HFFc6 (cell line): ENCODE results near the gene PSMG3. TPM values are rescaled to one million over a fixed set of nuclear protein-coding genes. Genes with fewer than 3 reads are reported as not detected.
A peak's percentile ranks its signal among the peaks of the same experiment; 100 is the strongest.

Experiments
- DNase-seq: peaks from one replicate; pipeline ENCODE4 v3.0.0-alpha.2; 2018
- H3K27ac Mint-ChIP-seq: 2 replicates; pipeline ENCODE4 v1.8.0; 2020; ENCODE audit warnings: mild to moderate bottlenecking, mixed read lengths
- H3K27me3 Mint-ChIP-seq: 2 replicates; pipeline ENCODE4 v1.8.0; 2021; ENCODE audit warnings: mild to moderate bottlenecking, moderate library complexity, mixed read lengths; ENCODE audit not compliant: insufficient read depth
- H3K36me3 Mint-ChIP-seq: 2 replicates; pipeline ENCODE4 v1.8.0; 2021; ENCODE audit warnings: low read depth, mixed read lengths
- H3K4me1 Mint-ChIP-seq: 2 replicates; pipeline ENCODE4 v1.8.0; 2020; ENCODE audit warnings: low read depth, mixed read lengths
- H3K4me3 Mint-ChIP-seq: 2 replicates; pipeline ENCODE4 v1.8.0; 2020; ENCODE audit warnings: mild to moderate bottlenecking, moderate library complexity, mixed read lengths
- H3K9me3 Mint-ChIP-seq: 2 replicates; pipeline ENCODE4 v1.8.0; 2020; ENCODE audit warnings: mild to moderate bottlenecking, mixed read lengths
- CTCF ChIP-seq: fragments of 200-600 bp; sonication (generic); IDR thresholded peaks from 2 replicates; pipeline ENCODE4 v1.5.0; 2021; ENCODE audit warnings: antibody characterized with exemption, mild to moderate bottlenecking
- total RNA-seq, 6 experiments: library from RNA; stranded (reverse); fragmentation: NEBNext Ultra II Directional; extraction: Animal tissue kit (Norgen Biotek cat#: 25700); gene quantifications; 2 replicates in 1 of 6; 3 replicates in 5 of 6; pipeline ENCODE4 v1.2.3, GENCODE V29; 2021

Gene PSMG3
- total RNA-seq, 6 experiments from 2014 or later, result 25.6 to 31.0 (median 28.2) TPM

- DNase-seq, result no peak
- peaks cover 3% of the 10 kb centered on the region for H3K27me3 Mint-ChIP-seq
These were observed 8.7 kb upstream of the PSMG3 start for GRCh38 chr7:1578513-1578912.

GRCh38 chr7:1576521-1577253 lies 6.9 kb upstream of the PSMG3 start:
- peaks cover 3% of the 10 kb centered on the region for H3K27me3 Mint-ChIP-seq
- TF ChIP-seq CTCF, result no peak
- no peak overlapping the region for H3K27ac Mint-ChIP-seq
- H3K9me3 Mint-ChIP-seq, result no peaks in the 10 kb centered on the region
- DNase-seq, result no peak
- H3K4me3 Mint-ChIP-seq, result no peak overlapping the region
- H3K4me1 Mint-ChIP-seq, result peaks cover 6% of the 10 kb centered on the region
- peaks cover 13% of the 10 kb centered on the region; the same call in 1 of the 2 replicates for H3K36me3 Mint-ChIP-seq

More at GRCh38 chr7:1578513-1578912, 8.7 kb upstream of the PSMG3 start:
- H3K36me3 Mint-ChIP-seq, result no peaks in the 10 kb centered on the region; the same call in 1 of the 2 replicates
- H3K4me3 Mint-ChIP-seq, result no peak overlapping the region
- H3K27ac Mint-ChIP-seq, result no peak overlapping the region
- H3K4me1 Mint-ChIP-seq, result peaks cover 6% of the 10 kb centered on the region
- no peaks in the 10 kb centered on the region for H3K9me3 Mint-ChIP-seq
- no peak for TF ChIP-seq CTCF

GRCh38 chr7:1575809-1576208 lies 6.0 kb upstream of the PSMG3 start:
- Mint-ChIP-seq H3K4me1 (peaks cover 11% of the 10 kb centered on the region), H3K27me3 (peaks cover 3% of the 10 kb centered on the region), H3K27ac (no peak overlapping the region), H3K36me3 (peaks cover 13% of the 10 kb centered on the region; the same call in 1 of the 2 replicates), H3K9me3 (no peaks in the 10 kb centered on the region), H3K4me3 (no peak overlapping the region)
- no peak for TF ChIP-seq CTCF
- no peak for DNase-seq

- H3K4me3 Mint-ChIP-seq, result no peak overlapping the region
- H3K27ac Mint-ChIP-seq, result no peak overlapping the region; the same call in 1 of the 2 replicates
- H3K4me1 Mint-ChIP-seq, result peaks cover 26% of the 10 kb centered on the region
- H3K27me3 Mint-ChIP-seq, result no peaks in the 10 kb centered on the region; the same call in 1 of the 2 replicates
- no peak for TF ChIP-seq CTCF
- no peaks in the 10 kb centered on the region for H3K9me3 Mint-ChIP-seq
- no peak for DNase-seq
- peaks cover 28% of the 10 kb centered on the region for H3K36me3 Mint-ChIP-seq
These were observed 2.4 kb upstream of the PSMG3 start for GRCh38 chr7:1572111-1572822.

- Mint-ChIP-seq H3K4me1 (peaks cover 40% of the 10 kb centered on the region), H3K36me3 (peaks cover 33% of the 10 kb centered on the region)
These were observed 396 bp downstream of the PSMG3 start for GRCh38 chr7:1569440-1569832.

More at GRCh38 chr7:1569440-1569832, 396 bp downstream of the PSMG3 start:
- no peaks in the 10 kb centered on the region; the same call in 1 of the 2 replicates for H3K27me3 Mint-ChIP-seq
- TF ChIP-seq CTCF, result no peak
- H3K9me3 Mint-ChIP-seq, result no peaks in the 10 kb centered on the region
- peak overlapping the region; percentile 86 for H3K4me3 Mint-ChIP-seq
- peak overlapping the region; percentile 69 for H3K27ac Mint-ChIP-seq
- DNase-seq, result no peak
